ENCODE results near the gene CXXC5.

The CXXC5 gene

GRCh38 chr5:139692679-139693308 is 44.6 kb downstream of the CXXC5 start:
- DNase-seq (ENCODE audit: low read depth) = no peak

- no peak for DNase-seq (ENCODE audit: low read depth)
These were observed 45.7 kb downstream of the CXXC5 start for GRCh38 chr5:139693676-139694364.

- no peak for DNase-seq (ENCODE audit: low read depth)
These were observed 46.5 kb downstream of the CXXC5 start for GRCh38 chr5:139694556-139695177.

- DNase-seq (ENCODE audit: low read depth) = no peak
These were observed 47.0 kb downstream of the CXXC5 start for GRCh38 chr5:139695178-139695573.

GRCh38 chr5:139696167-139696893 is 48.2 kb downstream of the CXXC5 start:
- DNase-seq (ENCODE audit: low read depth) = no peak

GRCh38 chr5:139696894-139697658 is 48.9 kb downstream of the CXXC5 start:
- DNase-seq (ENCODE audit: low read depth) = no peak

- no peak for DNase-seq (ENCODE audit: low read depth)
These were observed 50.5 kb downstream of the CXXC5 start for GRCh38 chr5:139698490-139699146.

GRCh38 chr5:139699351-139699750 is 51.2 kb downstream of the CXXC5 start:
- no peak for DNase-seq (ENCODE audit: low read depth)

GRCh38 chr5:139700711-139701055 is 52.5 kb downstream of the CXXC5 start:
- no peak for DNase-seq (ENCODE audit: low read depth)

- no peak for DNase-seq (ENCODE audit: low read depth)
These were observed 53.0 kb downstream of the CXXC5 start for GRCh38 chr5:139701056-139701741.

GRCh38 chr5:139702548-139702947 is 54.4 kb downstream of the CXXC5 start:
- DNase-seq (ENCODE audit: low read depth) = no peak

- no peak for DNase-seq (ENCODE audit: low read depth)
These were observed 56.6 kb downstream of the CXXC5 start for GRCh38 chr5:139704748-139705147.

- no peak for DNase-seq (ENCODE audit: low read depth)
These were observed 57.0 kb downstream of the CXXC5 start for GRCh38 chr5:139705191-139705590.

- no peak for DNase-seq (ENCODE audit: low read depth)
These were observed 57.8 kb downstream of the CXXC5 start for GRCh38 chr5:139705655-139706587.

GRCh38 chr5:139707445-139708003 is 59.4 kb downstream of the CXXC5 start:
- DNase-seq (ENCODE audit: low read depth) = no peak

- DNase-seq (ENCODE audit: low read depth) = no peak
These were observed 60.3 kb downstream of the CXXC5 start for GRCh38 chr5:139708434-139708861.

- no peak for DNase-seq (ENCODE audit: low read depth)
These were observed 60.9 kb downstream of the CXXC5 start for GRCh38 chr5:139708877-139709581.

- no peak for DNase-seq (ENCODE audit: low read depth)
These were observed 61.6 kb downstream of the CXXC5 start for GRCh38 chr5:139709582-139710318.
